NOMO-1 treated with DMSO at 0.1 percent for 48 hours (cell line): ENCODE measurements around the gene COMT.

ENCODE experiments used
- DNase-seq: peaks from one replicate; lab custom pipeline; 2025; ENCODE audit not compliant: unreplicated experiment; lab: John Stamatoyannopoulos, UW

COMT gene

GRCh38 chr22:19981171-19981960 is 39.8 kb downstream of the COMT start:
- DNase-seq = no peak

DNA sequence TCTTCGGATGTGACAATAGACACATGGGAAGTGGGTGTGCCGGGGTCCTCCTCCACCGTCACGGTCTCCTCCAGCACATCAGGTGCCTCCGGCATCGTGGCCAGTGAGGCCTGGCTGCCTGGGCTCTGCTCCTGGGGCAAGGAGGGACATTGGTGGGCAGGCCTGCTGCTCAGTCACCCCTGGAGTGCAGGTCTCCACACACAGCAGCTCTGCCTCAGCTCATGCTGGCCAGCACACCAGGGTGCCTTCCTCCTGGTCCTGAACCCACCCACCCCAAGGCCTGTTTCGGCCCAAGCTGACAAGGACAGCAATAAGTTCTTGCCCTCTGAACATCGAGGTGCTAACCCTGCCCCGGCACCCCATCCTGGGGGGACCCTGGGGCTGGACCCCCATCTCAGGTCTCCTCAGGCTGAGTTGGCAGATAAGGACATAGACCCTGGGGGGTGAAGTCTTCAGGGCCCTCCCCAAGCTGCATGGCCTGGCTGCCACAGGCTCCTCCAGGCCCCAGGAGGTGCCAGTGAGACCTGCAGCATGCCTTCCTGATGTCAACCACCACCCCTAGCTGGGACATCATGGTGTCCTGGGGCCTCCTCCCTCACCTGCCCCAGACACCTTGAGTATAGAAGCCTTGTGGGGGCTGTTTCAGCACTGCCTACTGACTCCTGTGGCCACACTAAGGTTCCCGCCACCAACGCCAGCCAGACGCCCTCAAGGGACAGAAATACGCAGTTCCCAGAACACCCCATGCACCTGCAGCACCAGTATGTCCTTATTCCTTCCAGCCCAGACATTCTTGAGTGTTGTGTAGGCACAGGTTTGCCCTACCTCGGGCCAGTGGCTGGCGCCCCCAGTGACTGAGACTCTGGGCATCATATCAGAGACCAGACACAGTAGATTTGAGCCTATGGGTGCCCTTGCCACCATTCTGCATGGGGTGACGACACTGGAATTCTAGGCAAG is 40.7 kb downstream of the COMT start:
- DNase-seq = no peak

- no peak for DNase-seq
Measured at GRCh38 chr22:19982991-19983578, 41.5 kb downstream of the COMT start.

DNA sequence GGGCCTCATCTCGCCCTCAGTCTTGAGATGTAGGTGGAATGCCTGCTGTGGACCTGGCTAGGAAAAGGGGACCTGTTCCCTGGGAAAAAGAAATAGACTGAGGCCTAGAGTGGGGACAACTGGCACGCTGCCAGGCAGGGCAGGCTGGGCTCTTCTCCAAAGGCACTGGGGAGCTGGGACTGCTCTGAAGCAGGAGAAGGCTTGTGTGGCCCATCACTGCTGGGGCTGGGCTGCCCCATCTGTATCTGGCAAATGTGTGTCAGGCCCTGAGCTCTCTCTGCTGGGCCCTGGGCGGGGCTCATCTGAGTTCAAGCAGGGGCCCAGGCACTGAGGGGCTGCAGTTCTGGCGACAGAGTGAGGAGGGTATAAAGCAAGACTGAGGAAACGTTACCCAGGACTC is 42.2 kb downstream of the COMT start:
- DNase-seq = no peak

GRCh38 chr22:19984201-19984753 is 42.7 kb downstream of the COMT start:
- no peak for DNase-seq

DNA sequence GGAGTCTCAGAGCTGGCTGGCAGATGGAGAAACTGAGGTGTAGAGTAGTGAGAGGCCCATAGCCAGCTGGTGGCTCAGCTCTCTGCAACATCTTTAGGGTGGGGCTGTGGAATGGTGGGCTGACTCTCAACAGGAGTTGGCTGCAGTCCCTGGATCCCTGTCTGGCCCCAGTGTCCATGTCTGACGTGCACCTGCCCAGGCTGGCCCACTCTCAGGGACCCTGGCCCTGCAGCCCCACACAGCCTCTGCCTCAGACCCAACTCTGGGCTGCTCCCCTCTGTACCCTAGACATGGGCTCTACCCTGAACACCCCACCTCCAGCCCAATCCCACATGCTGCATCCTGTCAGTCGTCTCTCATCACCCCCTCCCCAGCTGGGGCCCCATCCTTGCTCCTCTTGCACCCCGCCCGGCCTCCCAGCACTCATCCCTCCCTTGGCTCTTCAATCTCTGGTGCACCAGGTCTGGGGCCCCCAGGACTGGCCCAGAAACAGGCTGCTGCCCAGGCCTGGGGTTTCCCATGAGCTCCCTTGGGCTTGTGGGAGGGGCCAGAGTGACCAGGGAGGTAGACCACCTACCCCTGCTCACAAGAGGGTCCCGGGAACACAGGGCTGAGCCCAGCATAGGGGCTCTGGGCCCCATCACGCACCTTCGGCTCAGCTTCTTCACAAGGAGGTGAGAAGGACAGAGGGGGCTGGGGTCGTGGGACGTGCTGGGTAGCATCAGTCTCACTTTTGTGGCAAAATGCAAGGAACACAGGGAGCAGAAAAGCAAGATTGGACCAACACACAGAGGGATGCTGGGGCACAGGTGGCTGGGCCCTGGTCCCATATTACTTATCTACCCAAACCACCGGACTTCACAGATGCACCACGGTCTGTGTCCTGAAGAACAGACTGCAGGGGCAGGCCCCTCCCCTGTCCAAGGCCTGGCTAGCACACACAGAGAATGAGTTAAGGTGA is 43.6 kb downstream of the COMT start:
- no peak for DNase-seq

DNA sequence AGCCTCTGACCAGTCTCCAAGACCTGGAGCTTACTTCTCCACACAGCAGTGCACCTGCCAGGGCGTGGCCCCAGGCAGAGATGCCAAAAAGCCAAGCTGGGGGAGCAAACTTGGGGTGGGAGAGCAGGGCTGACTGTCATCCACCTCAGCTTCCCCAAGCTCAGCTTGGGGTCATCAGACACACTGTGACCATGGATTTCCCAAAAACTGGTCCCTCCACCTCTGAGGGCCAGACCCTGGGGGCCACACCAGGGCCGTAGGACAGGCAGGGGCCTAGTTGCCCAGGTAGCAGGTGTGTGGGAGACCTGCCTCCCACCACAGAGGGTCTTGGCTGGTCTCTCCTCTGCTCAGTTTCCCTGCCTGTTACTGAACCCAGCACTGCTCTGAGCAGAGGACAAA is 44.4 kb downstream of the COMT start:
- DNase-seq = no peak

DNA sequence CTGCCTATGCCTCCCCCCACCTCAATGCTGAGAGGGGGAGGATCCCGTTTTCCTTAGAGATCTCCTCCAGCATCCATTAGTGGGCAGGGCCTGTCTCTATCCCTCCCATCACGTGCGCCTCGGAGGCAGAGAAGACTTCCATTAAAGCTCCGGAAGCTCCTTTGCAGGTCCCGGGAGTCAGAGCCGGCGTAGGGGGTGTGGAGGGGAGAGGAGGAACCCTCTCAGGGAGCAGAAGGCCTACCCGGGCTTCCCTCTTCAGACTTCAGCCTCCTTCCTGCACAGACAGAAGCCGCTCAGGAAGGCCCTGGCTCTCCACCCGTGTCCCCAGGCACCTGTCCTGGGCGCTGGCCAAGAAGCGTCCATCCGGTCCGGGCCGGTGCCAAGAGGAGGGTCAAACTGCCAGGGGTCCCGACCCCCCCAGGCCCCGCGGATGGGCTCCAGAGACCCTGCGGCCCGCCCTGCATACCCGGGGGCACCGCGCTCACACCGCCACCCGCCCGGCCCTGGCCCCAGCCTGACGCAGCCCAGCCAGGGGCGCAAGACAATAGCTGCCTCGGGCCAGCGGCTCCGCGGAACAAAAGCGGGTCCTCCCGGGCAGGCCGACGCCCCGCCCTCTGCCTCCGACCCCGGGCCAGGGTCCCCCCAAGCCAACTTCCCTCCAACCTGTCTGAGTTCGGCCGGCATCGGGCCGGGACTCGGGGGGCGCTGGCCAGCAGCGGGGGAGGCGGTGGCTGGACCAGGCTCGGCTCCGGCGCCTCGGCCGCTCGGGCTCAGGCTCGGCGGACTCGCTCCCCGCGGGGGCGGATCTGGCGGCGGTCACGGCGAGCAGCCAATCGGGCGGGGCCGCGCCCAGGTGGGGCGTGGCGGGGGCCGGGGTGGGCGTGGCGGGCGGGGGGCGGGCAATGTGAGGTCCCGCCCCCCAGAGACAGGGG is 45.1 kb downstream of the COMT start:
- peak; percentile 38 for DNase-seq

DNA sequence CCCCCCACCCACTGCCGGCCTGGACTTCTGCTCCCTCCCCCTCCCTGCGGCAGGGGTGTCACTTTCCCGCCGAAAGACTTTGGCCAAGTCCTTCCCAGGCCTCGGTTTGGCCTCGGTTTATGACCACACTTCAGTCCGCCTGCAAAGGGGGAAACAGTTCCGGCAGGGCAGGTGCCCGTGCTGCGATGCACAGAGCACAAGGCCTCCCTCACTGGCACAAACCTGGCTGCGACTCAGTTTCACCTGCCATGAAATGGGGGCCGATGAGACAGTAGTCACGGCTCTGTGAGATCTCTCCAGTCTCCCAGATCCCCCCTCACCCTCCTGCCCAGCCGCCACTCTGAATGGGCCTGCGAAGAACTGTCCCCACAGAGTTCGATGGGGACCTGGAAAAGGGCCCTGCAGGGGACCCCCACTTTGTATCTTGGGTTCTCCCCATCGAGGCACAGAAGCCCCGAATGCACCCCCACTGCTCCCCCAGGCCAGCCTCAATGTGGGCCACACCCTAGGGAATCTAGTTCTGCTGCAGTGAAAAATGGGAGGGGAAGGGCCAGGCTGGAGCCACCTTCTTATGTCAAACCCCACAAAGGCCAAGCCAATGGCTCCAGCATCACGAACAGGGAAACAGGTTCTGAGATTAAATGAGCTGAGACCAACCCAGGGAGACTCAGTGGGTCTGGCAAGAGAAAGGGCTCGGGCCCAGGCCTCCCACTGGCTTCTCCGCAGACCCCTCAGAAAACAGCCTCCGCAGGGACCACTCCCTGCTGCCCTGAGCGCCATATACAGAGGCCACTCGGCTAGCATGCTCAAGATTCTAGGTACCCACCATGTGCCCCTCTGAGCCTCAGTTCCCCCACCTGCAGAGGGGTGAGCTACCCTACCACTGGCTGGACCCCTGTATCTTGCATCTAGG is 46.1 kb downstream of the COMT start:
- DNase-seq = no peak

GRCh38 chr22:19988331-19988808 is 46.8 kb downstream of the COMT start:
- DNase-seq = no peak

- no peak for DNase-seq
Measured at GRCh38 chr22:19988965-19989724, 47.6 kb downstream of the COMT start.

DNA sequence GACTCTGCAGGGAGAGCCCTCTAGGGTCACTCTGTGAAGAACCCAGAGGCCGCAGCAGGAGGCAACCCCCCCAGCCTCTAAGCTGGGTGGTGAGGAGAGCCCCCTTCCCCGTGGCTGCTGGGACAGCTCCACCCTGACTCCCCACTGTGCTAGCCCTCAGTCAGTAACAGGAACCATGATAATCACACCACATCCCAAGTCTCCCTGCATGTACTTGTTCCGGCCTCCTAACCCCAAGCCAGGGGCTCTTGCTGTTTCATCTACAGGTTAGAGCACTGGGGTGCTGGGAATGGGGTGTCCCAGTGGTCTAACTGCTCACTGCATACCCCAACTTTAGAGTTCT is 48.1 kb downstream of the COMT start:
- DNase-seq = no peak

- DNase-seq = no peak
Measured at GRCh38 chr22:19990188-19990587, 48.6 kb downstream of the COMT start.

GRCh38 chr22:19990609-19991394 is 49.2 kb downstream of the COMT start:
- no peak for DNase-seq

- no peak for DNase-seq
Measured at GRCh38 chr22:19991395-19991644, 49.7 kb downstream of the COMT start.

- DNase-seq = no peak
Measured at GRCh38 chr22:19991645-19992451, 50.3 kb downstream of the COMT start.
